ENCODE measurements around the gene EPB41L4B. TPM values are rescaled to one million over a fixed set of nuclear protein-coding genes. Genes with fewer than 3 reads are reported as not detected.

The EPB41L4B gene
- total and polyA plus RNA-seq, 2 of the 13 experiments (the other 11 are each of a cell fraction or from before 2014, with no cell fraction given), result 17.6 to 22.1 TPM

DNA sequence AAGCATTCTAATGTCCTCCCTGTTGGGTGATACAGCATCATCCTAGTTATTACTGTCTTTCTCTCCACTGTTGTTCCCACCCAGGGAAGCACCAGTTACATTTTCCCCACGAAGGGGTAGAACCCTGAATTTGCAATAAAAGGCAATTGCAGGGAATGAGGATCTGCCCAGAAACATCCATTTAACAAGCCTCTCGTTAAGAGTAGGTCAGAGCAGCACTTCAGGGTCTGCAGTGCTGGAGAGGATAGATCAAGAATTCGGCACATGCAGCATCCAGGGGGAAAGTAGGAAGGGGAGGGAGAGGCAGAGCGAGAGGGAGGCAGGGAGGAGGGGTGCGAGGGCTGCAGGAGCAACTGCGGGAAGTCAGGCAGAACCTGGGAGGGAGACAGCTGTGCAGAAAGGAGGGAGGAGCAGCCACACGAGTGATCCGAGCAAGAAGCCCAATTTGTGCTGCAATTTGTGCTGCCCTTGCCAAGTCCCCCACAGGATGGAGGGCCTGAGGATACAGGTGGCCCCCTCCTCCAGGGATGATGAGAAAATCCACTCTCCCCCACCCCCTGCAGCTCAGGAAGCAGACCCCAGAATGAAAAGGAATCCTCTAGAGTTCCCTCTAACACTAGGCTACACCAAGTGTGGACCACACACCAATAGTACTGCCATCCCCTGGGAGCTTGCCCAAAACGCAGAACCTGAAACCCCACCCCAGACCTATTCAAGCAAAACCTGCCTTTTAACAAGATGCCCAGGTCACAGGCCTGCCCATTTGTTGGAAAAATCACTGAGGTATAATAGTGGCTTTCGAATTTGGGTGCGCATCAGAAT lies 62.2 kb downstream of the EPB41L4B start:
- Histone ChIP-seq H3K79me2 (ENCODE audit: insufficient read depth, low read length) (no peaks in the 10 kb centered on the region), H2AFZ (ENCODE audit: low read length) (no peak overlapping the region), H3K9ac (ENCODE audit: insufficient read depth, low read depth, low read length) (no peak overlapping the region), H4K20me1 (ENCODE audit: insufficient read depth, low read length) (no peaks in the 10 kb centered on the region), H3K36me3 (replicated peaks in 1 of 2; ENCODE audit: control insufficient read depth in 1 of 2, insufficient read depth in 2 of 2, low read length in 2 of 2) (peaks cover 1 to 27% of the 10 kb centered on the region in 2 experiments), H3K9me3 (ENCODE audit: low read length) (no peaks in the 10 kb centered on the region), H3K27me3 (ENCODE audit: control insufficient read depth in 1 of 2, insufficient read depth in 2 of 2, low read length in 2 of 2) (no peaks in the 10 kb centered on the region), H3K27ac (ENCODE audit: extremely low read length, insufficient read depth, low read length) (no peak overlapping the region), H3K4me2 (ENCODE audit: low read depth, low read length) (no peak overlapping the region), H3K4me1 (ENCODE audit: insufficient read depth, low read length) (peaks cover 3% of the 10 kb centered on the region), H3K4me3 (replicated peaks in 1 of 3; ENCODE audit: insufficient read depth in 1 of 3, low read depth in 2 of 3, low read length in 3 of 3) (no peak overlapping the region)
- TF ChIP-seq IKZF4 (CRISPR knock-in tag; IDR thresholded peaks at IDR 0.05; ENCODE audit: borderline replicate concordance, low read depth, not compliant biosample characterization) (no peak), ZNF121 (CRISPR knock-in tag; IDR thresholded peaks at IDR 0.05) (no peak), ZSCAN21 (CRISPR knock-in tag; IDR thresholded peaks at IDR 0.05; ENCODE audit: borderline replicate concordance) (no peak), ZFP1 (CRISPR knock-in tag; IDR thresholded peaks at IDR 0.05) (no peak), ZSCAN25 (CRISPR knock-in tag; IDR thresholded peaks at IDR 0.05) (no peak), DNMT3B (CRISPR knock-in tag; conservative IDR thresholded peaks at IDR 0.05) (no peak)
- BruUV-seq (replicated peaks), result no TSS peak
- no peak for ATAC-seq
- no peak for DNase-seq (ENCODE audit: low spot score)
- intact Hi-C loops (cut with micrococcal nuclease; ENCODE audit: unreplicated experiment) (no loop called here), in situ Hi-C loops (cut with HindIII; ENCODE audit: extremely low pct_ligation_motif_present, low pct_unique_long_range_greater_than_20kb) (no loop called here)
- POLR2A ChIA-PET, result no interaction called here
- WGBS (ENCODE audit: low lambda C conversion rate), result 90% methylated on average over 9 of the region's 11 CpGs
- FAIRE-seq, result no peak
- CTCF ChIA-PET (ENCODE audit: low intra/inter-chr PET ratio, low total read pairs), result no interaction called here

DNA sequence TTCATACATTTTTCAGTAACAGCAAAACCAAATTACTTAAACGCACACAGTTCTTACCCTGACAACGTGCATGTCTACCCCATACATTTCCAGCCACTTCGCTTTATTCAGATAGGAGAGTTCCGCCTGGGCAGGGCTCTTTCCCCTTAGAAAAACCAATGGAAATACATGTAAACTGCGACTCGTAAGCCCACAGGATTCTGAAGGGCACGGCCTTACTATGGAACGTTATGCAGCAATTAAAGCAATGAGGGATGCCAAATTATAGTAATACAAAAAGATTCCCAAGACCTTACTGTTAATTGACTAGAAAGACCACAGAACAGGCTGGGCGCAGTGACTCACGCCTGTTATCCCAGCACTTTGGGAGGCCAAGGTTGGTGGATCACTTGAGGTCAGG lies 64.5 kb downstream of the EPB41L4B start:
- no peak for ATAC-seq
- POLR2A ChIA-PET, result no interaction called here

More for the DNA sequence above, 64.5 kb downstream of the EPB41L4B start:
- Histone ChIP-seq H3K4me3 (replicated peaks in 1 of 3; ENCODE audit: insufficient read depth in 1 of 3, low read depth in 2 of 3, low read length in 3 of 3) (no peak overlapping the region), H3K4me2 (ENCODE audit: low read depth, low read length) (no peak overlapping the region), H3K9ac (ENCODE audit: insufficient read depth, low read depth, low read length) (no peak overlapping the region), H3K79me2 (ENCODE audit: insufficient read depth, low read length) (no peaks in the 10 kb centered on the region), H3K36me3 (replicated peaks in 1 of 2; ENCODE audit: control insufficient read depth in 1 of 2, insufficient read depth in 2 of 2, low read length in 2 of 2) (peaks cover 1 to 24% of the 10 kb centered on the region in 2 experiments), H4K20me1 (ENCODE audit: insufficient read depth, low read length) (no peaks in the 10 kb centered on the region), H3K27me3 (ENCODE audit: control insufficient read depth in 1 of 2, insufficient read depth in 2 of 2, low read length in 2 of 2) (no peaks in the 10 kb centered on the region), H3K27ac (ENCODE audit: extremely low read length, insufficient read depth, low read length) (no peak overlapping the region), H3K4me1 (ENCODE audit: insufficient read depth, low read length) (peaks cover 27% of the 10 kb centered on the region), H3K9me3 (ENCODE audit: low read length) (no peaks in the 10 kb centered on the region), H2AFZ (ENCODE audit: low read length) (no peak overlapping the region)
- no peak for TF ChIP-seq BRCA1 (CRISPR knock-in tag; IDR thresholded peaks at IDR 0.05)
- TF ChIP-seq, protein P1, sequence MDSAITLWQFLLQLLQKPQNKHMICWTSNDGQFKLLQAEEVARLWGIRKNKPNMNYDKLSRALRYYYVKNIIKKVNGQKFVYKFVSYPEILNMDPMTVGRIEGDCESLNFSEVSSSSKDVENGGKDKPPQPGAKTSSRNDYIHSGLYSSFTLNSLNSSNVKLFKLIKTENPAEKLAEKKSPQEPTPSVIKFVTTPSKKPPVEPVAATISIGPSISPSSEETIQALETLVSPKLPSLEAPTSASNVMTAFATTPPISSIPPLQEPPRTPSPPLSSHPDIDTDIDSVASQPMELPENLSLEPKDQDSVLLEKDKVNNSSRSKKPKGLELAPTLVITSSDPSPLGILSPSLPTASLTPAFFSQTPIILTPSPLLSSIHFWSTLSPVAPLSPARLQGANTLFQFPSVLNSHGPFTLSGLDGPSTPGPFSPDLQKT (CRISPR knock-in tag; IDR thresholded peaks at IDR 0.05; ENCODE audit: borderline replicate concordance), result no peak
- TF ChIP-seq CCAR2 (optimal IDR thresholded peaks at IDR 0.05; ENCODE audit: low read depth, low read length), result no peak
- WGBS (ENCODE audit: low lambda C conversion rate), result 96% methylated on average over 10 of the region's 10 CpGs
- CTCF ChIA-PET (ENCODE audit: low intra/inter-chr PET ratio, low total read pairs), result no interaction called here
- no peak for FAIRE-seq
- intact Hi-C loops (cut with micrococcal nuclease; ENCODE audit: unreplicated experiment) (no loop called here), in situ Hi-C loops (cut with HindIII; ENCODE audit: extremely low pct_ligation_motif_present, low pct_unique_long_range_greater_than_20kb) (no loop called here)
- no peak for DNase-seq (ENCODE audit: low spot score)
- no TSS peak for BruUV-seq (replicated peaks)

Measured in HepG2 (cell line).